NCI-H510A treated with DMSO at 0.1 percent for 48 hours (cell line): ENCODE measurements around the gene ARF6.
"Not testable (repeated sequence)": the region's sequence is repeated elsewhere in the genome, so short reads cannot be mapped to it uniquely, and the experiment has no call there.

Experiments
- DNase-seq: peaks from one replicate; lab custom pipeline; 2025; lab: John Stamatoyannopoulos, UW

Gene ARF6

DNA sequence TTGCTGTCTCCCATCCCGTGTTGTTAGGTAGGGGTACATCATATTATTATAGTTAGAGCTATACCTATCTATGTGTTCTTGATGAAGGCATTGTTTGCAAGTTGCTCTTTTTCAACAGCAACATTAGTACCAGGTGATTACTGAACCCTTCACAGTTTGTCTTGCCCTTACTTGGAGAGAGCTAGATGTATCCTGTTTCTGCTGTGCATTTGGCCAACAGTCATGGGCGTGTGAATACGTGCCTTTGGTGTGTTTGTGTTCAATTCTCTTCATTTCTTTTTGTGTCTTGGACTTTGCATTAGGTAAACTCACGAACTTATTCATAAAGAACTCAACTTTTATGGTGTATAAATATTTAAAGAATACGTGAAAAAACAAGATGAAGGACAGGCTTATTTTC lies 14.3 kb downstream of the ARF6 start:
- no peak for DNase-seq

DNA sequence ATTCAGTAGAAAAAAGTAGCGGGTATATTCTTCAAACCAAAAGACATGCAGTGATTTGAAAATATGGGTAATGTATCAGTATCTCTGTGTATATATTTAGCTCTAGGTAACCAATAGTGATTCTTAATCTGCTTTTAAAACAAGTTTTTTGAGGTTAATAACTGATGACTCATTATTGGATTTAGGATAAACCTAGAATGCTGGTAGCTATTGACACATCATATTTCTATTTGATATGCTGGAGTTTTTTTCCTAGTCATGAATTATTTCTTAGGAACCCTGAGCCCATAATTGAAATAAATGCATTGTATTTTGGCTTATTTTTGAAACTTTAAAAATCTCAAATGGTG lies 15.5 kb downstream of the ARF6 start:
- no peak for DNase-seq

DNA sequence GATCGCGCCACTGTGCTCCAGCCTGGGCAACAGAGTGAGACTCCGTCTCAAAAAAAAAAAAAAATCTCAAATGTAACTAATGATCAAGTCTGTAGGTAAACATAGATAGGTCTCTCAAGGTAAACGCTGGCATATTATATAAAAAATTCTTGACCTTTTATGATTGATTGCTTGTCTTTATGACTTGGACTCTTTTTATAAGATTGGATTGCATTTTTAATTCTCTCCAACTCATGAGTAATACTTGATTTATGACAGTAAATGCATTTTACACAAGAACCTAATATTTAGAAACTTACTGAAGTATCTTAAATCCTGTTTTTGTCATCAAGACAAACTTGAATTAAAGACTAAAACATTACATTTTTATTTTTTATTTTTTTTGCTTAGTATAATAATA lies 16.1 kb downstream of the ARF6 start:
- no peak for DNase-seq

DNA sequence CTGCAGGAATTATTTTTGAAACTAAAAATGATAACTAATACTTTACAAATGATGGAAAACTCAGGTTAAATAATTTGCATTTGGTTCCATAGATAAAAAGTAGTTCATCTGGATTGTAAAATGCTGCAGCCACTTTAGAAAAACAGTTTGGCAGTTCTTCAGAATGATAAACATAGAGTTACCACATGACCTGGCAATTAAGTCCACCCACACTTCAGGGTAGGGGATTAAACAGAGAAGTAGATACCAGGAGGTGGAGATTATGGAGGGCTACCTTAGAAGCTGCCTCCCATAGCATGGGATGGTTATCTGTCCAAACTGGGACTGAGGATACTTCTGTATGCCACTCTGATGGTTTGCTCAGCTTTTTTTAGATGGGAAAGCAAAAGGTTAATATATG lies 22.2 kb downstream of the ARF6 start:
- DNase-seq: peak; percentile 54

DNA sequence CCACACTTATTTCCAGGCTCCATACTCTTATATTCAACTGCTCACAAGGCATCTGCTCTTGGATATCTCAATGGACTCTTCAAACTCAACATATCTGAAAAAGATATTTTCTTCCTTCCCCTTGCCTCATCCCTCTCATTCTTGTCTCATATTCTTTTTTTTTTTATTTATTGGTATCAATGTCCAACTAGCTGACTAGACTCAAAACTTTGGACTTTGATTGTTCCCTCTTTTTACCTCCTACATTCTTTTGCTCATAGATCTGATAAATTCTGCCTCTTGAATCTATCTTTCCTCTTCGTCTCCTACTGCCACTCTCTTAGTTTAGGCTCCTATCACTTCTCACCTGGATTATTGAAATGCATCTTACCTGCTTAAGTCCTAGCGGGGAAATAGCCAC lies 25.8 kb downstream of the ARF6 start:
- no peak for DNase-seq

DNA sequence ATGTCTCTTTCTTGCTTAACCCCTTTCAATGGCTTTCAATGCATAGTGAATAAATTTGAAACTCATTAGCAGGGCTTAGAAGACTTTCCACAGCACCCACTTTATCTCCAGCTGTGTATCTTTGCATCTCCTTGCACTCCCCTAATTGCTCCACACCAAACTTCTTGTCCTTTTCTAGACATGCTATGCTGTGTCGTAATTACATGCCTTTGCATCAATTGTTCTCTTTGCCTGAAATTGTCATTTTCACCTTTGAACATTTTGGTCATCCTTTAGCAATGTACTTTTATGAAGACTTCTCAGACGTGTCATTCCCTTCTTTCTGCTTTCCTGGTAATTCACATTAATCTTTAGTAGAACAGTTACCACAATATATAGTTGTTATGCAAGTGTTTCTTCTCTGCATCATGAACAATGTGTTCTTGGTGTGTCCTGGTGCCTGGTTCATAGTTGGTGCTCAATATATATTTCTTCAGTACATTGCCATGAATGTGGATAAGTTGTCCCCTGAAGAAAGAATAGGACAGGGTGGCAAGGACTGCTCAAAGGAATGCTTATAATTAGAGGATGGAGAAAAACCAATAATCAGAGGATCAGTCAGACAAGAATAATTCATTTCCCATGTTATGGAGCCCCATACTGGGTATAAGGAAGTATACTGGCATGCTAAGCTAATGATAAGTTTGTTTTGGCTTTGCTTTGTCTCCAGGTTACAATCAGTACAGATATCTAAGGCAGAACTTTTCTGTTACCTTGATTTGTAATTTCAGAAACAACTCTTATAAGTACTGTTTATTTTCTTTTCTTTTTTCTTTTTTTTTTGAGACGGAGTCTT lies 27.2 kb downstream of the ARF6 start:
- no peak for DNase-seq

DNA sequence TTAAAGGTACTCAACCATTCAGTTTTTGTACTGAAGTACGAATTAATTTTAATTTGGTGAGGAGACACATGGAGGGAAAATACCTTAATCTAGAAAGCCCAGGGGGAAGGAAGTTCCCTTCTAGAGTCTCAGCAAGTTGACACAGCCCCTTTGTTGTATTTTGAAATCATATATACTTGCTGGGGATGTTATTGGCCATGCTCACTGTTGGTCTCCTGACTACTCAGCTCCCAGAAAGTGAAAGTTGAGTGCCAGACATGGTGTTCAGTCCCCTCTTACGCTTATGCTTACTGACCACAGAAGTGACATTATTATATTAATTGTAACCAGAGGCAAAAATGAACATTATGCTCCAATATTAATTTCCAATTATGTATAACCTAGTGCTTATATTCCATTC lies 28.1 kb downstream of the ARF6 start:
- DNase-seq: no peak

DNA sequence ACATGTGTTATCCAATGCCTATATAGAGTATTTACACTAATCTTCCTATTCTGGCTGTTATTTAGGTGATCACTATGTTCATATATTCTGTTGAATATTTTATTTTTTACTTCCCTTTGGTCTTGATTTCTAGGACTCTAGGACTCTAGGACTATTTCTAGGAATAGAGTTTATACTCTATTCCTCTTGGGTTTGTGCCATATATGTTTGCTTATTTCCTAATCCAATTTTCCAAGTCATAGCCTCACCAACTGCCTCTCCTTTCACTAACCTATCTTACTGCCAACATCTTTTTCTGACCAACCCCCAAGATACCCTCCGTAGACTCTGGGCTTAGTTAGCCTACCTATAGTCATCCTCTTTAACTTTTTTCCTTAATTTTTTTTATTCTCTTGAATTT lies 28.5 kb downstream of the ARF6 start:
- DNase-seq: no peak

DNA sequence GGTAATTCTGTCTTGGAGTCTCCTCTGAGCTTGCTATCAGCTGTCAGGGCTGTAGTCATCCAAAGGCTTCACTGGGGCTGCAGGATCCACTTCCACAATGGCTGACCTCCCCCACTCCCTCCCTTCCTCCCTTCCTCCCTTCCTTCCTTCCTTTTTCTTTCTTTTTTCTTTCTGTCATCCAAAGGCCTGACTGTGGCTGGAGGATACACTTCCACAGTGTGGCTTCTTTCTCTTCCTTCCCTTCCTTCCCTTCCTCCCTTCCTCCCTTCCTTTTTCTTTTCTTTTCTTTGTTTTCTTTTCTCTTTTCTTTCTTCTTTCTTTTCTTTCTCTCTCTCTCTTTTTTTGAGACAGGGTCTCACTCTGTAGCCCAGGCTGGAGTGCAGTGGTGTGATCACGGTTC lies 30.6 kb downstream of the ARF6 start:
- no peak for DNase-seq

DNA sequence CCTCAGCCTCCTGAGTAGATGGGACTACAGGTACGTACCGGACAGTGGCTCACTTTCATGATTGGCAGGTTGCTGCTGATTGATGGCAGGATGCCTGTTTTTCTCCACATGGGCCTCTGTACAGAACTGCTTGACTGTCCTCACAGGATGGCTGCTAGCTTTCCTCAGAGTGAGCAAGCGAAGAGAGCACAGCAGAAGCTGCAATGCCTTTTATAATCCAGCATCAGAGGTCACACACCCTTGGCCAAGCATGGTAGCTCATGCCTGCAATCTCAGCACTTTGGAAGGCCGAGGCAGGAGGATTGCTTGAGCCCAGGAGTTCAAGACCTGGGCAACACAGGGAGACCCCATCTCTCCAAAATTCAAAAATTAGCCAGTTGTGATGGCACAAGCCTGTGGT lies 31.0 kb downstream of the ARF6 start:
- DNase-seq: no peak

DNA sequence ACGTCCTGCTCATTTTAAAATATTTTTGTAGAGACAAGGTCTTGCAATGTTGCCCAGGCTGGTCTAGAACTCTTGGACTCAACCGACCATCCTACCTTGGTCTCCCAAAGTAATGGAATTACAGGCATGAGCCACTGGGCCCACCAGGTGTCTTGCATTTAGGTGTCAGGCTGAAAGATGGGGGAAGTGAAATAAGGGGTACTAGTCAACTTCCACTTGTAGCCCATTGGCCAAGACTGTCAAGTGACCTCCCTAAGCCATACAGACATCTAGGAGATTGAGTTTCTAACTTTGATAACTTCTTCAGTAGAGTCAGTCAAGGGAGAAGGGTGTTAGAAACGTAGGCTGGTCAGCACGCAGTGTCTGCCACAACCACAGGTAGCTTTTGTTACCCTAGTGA lies 32.0 kb downstream of the ARF6 start:
- no peak for DNase-seq

DNA sequence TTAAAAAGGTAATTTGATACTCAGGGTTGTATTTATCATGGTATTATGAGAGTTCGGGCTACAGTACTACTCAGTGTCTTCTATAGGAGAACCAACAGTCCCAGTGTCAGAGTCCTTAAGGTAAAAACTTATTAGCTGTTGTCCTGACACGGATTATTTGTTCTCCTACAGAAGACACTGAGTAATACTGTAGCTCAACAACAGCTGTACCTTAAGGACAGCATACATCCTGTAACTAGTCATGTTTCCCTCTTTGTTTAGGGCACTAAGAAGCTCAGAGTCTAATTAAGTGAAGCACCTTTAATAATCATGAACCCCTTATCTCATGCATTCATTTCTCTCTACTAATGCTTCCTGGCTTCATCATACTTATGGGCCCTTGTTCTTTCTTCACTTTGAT lies 33.9 kb downstream of the ARF6 start:
- peak; percentile 35 for DNase-seq

DNA sequence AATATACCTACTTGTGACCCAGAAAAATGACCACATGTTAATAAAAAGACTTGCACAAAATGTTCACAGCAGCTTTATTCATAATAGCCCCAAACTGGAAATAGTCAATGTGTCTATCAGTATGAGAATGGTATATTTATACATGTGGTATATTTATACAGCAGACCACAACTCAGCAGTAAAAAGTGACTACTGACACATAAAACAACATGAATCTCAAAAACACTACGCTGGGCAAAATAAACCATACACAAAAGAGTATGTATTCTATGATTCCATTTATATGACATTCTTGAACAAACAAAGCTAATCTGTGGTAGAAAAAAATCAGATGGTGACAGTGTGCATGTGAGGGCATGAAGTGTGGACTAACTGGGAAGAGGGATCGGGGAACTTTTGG lies 35.1 kb downstream of the ARF6 start:
- DNase-seq: no peak

DNA sequence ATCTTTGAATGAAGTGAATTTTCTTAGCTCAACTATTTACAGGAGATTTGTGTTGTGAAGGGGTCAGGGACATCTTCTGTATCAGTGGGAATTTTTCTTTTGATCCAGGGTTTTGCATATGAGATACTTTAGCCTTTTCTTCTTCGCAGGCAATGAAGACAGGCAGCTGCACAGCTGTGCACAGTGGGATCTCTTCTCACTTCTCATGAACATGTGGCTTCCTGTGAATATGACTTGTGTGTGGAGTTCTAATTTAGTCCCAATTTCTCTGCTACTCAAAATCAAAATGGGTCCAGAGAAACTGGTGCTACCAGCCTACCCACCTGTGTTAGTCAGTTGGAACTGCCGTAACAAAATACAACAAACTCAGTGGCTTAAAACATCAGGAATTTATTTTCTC lies 37.8 kb downstream of the ARF6 start:
- no peak for DNase-seq

DNA sequence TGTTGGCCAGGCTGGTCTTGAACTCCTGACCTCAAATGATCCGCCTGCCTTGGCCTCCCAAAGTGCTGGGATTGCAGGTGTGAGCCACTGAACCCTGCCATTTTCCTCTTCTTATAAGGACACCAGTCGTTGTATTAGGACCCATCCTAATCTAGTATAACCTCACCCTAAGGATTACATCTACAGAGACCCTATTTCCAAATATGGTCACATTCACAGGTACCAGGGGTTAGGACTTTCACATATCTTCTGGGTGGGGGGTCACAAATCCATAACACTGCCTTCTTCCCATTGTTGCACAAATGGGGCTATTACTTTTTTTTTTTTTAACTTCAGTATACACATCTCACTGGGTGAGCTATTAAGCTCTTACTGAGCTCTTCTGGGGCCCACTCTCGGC lies 38.6 kb downstream of the ARF6 start:
- no peak for DNase-seq

DNA sequence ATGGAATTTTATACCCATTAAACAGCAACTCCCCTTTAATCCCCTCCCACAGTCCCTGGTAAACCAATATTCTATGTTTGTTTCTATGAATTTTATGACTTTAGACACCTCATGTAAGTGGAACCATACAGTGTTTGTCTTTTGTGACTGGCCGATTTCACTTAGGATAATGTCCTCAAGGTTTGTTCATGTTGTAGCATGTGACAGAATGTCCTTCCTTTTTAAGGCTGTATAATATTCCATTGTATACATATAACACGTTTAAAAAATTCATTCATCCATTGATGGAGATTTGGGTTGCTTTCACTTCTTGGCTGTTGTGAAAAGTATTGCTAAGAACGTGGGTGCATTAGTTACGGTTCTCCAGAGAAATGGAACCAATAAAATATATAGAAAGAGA lies 40.2 kb downstream of the ARF6 start:
- no peak for DNase-seq

DNA sequence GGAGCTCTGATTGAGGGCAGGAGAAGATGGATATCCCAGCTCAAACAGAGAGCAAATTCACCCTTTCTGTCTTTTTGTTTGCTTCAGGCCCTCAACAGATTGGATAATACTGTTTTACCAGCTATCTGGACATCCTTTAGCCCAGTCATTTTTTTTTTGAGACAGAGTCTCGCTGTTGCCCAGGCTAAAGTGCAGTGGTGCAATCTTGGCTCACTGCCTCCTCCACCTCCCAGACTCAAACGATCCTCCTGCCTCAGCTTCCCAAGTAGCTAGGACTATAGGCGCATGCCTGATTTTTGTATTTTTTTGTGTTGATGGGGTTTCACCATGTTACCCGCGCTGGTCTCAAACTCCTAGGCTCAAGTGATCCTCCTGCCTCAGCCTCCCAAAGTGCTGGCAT lies 40.8 kb downstream of the ARF6 start:
- no peak for DNase-seq

DNA sequence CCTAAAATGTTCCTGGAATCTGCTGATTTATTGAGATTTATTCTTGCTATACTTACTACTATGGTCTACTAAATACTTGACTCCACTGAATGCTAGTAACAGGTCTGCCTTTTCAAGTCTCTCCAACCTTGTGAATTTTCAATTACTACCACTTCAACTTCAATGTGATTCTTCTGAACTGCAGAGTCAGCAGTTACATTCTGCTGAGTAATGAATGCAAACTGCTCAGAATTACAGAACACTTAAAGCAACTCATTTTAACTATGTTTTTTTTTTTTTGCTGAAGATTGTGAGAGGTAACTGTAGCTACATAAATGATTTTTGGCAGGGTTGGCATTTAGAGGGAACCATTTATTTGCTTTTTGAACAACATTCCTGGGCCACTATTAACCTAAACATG lies 41.8 kb downstream of the ARF6 start:
- peak; percentile 41 for DNase-seq

DNA sequence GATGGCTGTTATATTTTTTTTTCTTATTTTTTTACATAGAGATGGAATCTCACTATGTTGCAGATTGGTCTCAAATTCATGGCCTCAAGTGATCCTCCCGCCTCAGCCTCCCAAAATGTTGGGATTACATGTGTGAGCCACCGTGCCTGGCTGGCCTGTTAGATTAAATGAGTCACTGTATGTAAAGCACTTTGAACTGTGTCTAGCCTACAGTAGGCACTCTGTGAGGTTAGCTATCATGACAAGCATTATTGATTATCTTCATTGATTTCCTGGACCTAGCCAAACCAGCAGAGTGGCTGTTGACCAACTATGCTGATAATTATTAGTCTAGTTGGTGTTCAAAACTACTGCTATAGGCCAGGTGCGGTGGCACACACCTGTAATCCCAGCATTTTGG lies 42.6 kb downstream of the ARF6 start:
- no peak for DNase-seq

DNA sequence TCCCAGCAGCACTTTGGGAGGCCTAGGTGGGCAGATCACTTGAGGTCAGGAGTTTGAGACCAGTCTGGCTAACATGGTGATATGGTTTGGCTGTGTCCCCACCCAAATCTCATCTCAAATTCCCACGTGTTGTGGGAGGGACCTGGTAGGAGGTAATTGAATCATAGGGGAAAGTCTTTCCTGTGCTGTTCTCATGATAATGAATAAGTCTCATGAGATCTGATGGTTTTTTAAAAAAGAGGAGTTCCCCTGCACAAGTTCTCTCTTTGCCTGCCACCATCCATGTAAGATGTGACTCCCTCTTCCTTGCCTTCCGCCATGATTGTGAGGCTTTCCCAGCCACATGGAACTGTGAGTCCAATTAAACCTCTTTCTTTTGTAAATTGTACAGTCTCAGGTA lies 43.4 kb downstream of the ARF6 start:
- DNase-seq: not testable (repeated sequence)

DNA sequence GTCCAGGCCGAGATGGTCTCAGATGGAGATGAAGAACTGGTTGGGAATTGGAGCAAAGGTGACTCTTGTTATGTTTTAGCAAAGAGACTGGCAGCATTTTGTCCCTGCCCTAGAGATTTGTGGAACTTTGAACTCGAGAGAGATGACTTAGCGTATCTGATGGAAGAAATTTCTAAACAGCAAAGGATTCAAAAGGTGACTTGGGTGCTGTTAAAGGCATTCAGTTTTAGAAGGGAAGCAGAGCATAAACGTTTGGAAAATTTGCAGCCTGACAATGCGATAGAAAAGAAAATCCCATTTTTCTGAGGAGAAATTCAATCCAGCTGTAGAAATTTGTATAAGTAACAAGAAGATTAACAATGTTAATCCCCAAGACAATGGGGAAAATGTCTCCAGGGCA lies 44.0 kb downstream of the ARF6 start:
- not testable (repeated sequence) for DNase-seq

DNA sequence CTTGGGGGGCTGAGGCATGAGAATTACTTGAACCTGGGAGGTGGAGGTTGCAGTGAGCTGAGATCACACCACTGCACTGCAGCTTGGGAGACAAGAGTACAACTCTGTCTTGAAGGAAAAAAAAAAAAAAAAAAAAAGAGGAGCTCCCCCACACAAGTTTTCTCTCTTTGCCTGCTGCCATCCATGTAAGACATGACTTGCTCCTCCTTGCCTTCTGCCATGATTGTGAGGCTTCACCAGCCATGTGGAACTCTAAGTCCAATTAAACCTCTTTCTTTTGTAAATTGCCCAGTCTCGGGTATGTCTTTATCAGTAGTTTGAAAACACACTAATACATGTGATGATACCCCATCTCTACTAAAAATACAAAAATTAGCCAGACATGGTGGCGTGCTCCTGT lies 46.3 kb downstream of the ARF6 start:
- DNase-seq: not testable (repeated sequence)

DNA sequence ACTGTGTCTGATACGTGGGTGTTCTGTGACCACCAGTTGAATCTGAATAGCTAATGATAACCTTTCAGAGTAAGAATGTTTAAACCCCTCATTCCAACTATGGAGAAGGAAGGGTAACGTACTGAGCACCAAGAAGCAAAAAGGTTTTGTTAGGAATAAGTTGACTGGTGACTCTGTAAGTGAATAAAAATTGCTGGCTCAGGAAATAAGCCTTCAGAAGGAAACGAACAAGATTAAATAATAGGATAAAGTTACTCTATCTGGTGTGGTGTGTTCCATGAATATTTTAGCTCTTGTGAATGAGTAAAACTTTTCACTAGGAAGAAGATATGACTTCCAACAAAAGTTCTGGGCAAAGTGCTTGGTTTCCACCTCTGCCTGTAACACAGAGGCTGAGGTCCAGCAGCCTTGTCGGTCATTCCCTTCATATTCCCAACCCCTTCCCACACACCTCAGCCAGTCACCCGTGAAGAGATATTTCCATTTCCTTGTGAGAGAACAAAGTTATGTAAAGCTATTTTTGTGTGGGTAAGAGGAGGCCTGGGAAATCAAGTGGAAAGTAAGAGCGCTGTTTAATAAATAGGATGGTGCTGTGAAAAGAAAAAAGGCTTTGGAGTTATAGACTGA lies 47.1 kb downstream of the ARF6 start:
- no peak for DNase-seq

DNA sequence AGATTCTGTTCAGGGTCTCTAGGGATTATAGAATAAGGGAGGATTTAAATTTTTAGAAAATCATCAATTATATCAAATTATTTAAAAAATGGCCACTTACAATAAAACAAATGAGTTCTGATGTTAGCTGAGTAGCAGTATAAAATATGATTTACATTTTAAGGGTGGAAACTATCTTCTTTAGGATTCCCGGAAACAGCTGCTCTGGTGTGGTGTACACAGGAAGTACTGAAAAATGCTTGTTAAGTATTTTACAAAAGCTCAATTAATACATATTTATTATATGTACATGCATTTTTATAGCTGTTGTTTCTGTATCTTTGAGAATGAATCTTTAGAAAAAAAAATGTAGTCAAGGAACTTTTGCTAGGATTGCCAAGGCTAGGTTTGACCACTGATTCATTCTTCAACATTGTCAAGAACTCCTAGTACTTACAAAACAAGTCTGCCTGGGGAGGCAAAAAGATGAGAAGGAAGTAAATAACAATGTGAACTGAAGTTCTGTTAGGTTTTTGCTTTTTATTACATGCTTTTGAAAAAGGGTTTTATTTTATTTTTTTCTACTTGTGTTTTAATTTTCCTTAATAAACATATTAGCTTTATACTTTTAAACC lies 48.0 kb downstream of the ARF6 start:
- no peak for DNase-seq
